Heart left ventricle (tissue), 13 donors: ENCODE data around the gene MARCHF7.

ENCODE experiments used
- POLR2A ChIP-seq, 2 donors: fragments of 450-650 bp; IDR thresholded peaks; one replicate each; pipeline ENCODE4 v1.6.1; 2017; ENCODE audit warnings: antibody characterized with exemption in 2 of 2, mild to moderate bottlenecking in 2 of 2, moderate library complexity in 2 of 2
- TF ChIP-seq, protein P1 (sequence below), 12 donors: fragments of 200-600 bp; sonication (generic) in 4 of 12; IDR thresholded peaks; one replicate each; pipeline versions ENCODE4 v1.5.0 to v1.8.0; 2018 to 2022; ENCODE audit warnings: antibody characterized with exemption in 12 of 12, mild to moderate bottlenecking in 5 of 12
- donor health status: ischemic (EF 13 %, LVEDD 7.1; RV severe dilation, severe dysfunction).
- donor health status: DM: no; HTN: yes; CAD: no.
- donor health status: DM: no; HTN: no; CAD: no.
- donor health status: ischemic (EF 25% LVEDD 6.9; RV normal size, moderate dysfunction).
- donor health status: ischemic (EF 25% LVEDD 5.7; RV mildly dilated, moderate dysfunction).
- donor health status: ischemic (EF 35%, LVEDD 5.7; RV mildly dilated, moderate dysfunction).
- donor health status: nonischemic (EF 11% LVEDD 7.7; RV severe dilation, severe dysfunction).
- donor health status: DM: yes; HTN: yes; CAD: no.
- donor health status: PGD.
- donor health status: ischemic (EF 29% LVEDD 5.4; RV normal size, mild dysfunction).
- donor health status: nonischemic (EF 23%, LVEDD 6.1; RV moderate dilation, normal function).

DNA sequence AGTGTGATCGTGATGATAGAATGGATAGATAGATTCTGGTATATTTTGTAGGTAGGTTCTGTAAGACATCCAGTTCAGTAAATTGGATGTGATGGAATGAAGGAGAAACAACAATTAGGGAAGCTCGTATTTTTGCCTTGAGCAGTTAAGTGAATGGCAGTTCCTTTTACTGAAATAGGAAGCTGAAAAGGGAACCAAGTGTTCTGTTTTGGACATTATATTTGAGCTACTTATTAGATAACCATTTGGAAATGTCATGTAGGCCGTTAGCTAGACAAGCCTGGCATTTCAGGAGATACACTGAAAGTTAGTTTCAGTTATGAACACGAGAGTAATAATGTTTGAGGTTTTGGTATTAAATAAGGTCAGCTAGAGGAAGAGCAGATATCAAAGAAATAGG is 41.5 kb downstream of the MARCHF7 start:
- TF ChIP-seq, protein P1, sequence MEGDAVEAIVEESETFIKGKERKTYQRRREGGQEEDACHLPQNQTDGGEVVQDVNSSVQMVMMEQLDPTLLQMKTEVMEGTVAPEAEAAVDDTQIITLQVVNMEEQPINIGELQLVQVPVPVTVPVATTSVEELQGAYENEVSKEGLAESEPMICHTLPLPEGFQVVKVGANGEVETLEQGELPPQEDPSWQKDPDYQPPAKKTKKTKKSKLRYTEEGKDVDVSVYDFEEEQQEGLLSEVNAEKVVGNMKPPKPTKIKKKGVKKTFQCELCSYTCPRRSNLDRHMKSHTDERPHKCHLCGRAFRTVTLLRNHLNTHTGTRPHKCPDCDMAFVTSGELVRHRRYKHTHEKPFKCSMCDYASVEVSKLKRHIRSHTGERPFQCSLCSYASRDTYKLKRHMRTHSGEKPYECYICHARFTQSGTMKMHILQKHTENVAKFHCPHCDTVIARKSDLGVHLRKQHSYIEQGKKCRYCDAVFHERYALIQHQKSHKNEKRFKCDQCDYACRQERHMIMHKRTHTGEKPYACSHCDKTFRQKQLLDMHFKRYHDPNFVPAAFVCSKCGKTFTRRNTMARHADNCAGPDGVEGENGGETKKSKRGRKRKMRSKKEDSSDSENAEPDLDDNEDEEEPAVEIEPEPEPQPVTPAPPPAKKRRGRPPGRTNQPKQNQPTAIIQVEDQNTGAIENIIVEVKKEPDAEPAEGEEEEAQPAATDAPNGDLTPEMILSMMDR (IDR thresholded peaks at IDR 0.05): no peak
- no peak for TF ChIP-seq POLR2A (IDR thresholded peaks at IDR 0.05)
